Measurements from ENCODE around the gene KL.

The KL gene

GRCh38 chr13:33087091-33087490 lies 70.9 kb downstream of the KL start:
- DNase-seq: no peak

- peak; percentile 13 for DNase-seq
Measured at GRCh38 chr13:33087790-33088189, 71.6 kb downstream of the KL start.

GRCh38 chr13:33089311-33089710 lies 73.1 kb downstream of the KL start:
- DNase-seq: no peak

GRCh38 chr13:33090755-33091414 lies 74.7 kb downstream of the KL start:
- DNase-seq: no peak

GRCh38 chr13:33091415-33091774 lies 75.2 kb downstream of the KL start:
- DNase-seq: no peak

GRCh38 chr13:33092073-33092987 lies 76.1 kb downstream of the KL start:
- DNase-seq: no peak

- no peak for DNase-seq
Measured at GRCh38 chr13:33096886-33097605, 80.8 kb downstream of the KL start.

GRCh38 chr13:33099860-33100259 lies 83.6 kb downstream of the KL start:
- DNase-seq: no peak

- no peak for DNase-seq
Measured at GRCh38 chr13:33100886-33101285, 84.7 kb downstream of the KL start.

- DNase-seq: no peak
Measured at GRCh38 chr13:33101835-33102234, 85.6 kb downstream of the KL start.

GRCh38 chr13:33103457-33103856 lies 87.2 kb downstream of the KL start:
- DNase-seq: no peak

- no peak for DNase-seq
Measured at GRCh38 chr13:33105387-33106005, 89.3 kb downstream of the KL start.

GRCh38 chr13:33106656-33107360 lies 90.6 kb downstream of the KL start:
- DNase-seq: no peak

GRCh38 chr13:33107361-33107760 lies 91.1 kb downstream of the KL start:
- no peak for DNase-seq

GRCh38 chr13:33108620-33109019 lies 92.4 kb downstream of the KL start:
- peak; percentile 76 for DNase-seq

GRCh38 chr13:33109271-33109697 lies 93.1 kb downstream of the KL start:
- DNase-seq: no peak

- DNase-seq: no peak
Measured at GRCh38 chr13:33109801-33110200, 93.6 kb downstream of the KL start.

- no peak for DNase-seq
Measured at GRCh38 chr13:33110386-33110712, 94.1 kb downstream of the KL start.

GRCh38 chr13:33110713-33111413 lies 94.6 kb downstream of the KL start:
- DNase-seq: peak; percentile 34

- DNase-seq: peak; percentile 47
Measured at GRCh38 chr13:33111414-33112110, 95.3 kb downstream of the KL start.

- DNase-seq: peak; percentile 24
Measured at GRCh38 chr13:33112766-33113165, 96.5 kb downstream of the KL start.

All from fibroblast of skin of back (primary cell).